Measurements from ENCODE around the gene NBEAL1.
"Not testable (repeated sequence)": the region's sequence is repeated elsewhere in the genome, so short reads cannot be mapped to it uniquely, and the experiment has no call there.

Gene NBEAL1

DNA sequence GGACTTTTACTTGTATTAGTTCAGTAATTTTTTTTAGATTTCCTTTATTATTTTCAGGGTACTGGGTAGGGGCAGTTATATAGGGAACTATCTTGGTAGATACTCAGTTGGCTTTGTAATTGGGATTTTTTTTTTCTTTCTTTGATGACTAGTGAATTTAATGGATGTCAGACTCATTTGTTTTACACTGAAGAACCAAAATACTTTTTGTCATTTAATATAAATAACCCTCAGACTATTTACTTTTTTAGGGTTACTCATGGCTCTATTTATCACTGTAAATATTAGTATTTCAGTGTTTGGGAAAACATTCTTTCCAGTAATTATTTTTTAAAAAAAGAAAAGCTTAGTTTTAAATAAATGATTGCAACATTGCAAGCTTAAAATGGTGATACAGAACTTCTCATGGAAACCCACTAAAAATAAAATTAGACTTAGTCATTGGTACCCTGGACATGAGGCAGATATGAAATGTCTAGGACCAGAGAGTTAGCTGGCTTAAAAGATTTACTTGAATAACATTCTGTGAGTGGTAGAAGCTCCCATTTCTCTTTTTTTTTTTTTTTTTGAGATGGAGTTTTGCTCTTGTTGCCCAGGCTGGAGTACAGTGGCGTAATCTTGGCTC is 149.7 kb downstream of the NBEAL1 start:
- Histone ChIP-seq H3K4me1 (no peaks in the 10 kb centered on the region), H3K27me3 (no peaks in the 10 kb centered on the region), H3K9me3 (no peaks in the 10 kb centered on the region), H3K9ac (no peak overlapping the region), H3K36me3 (no peaks in the 10 kb centered on the region), H4K20me1 (no peaks in the 10 kb centered on the region), H3K27ac (no peak overlapping the region), H3K4me3 (no peak overlapping the region), H3K4me2 (no peak overlapping the region)
- TF ChIP-seq Cebpa-rat (IDR thresholded peaks at IDR 0.05): no peak

DNA sequence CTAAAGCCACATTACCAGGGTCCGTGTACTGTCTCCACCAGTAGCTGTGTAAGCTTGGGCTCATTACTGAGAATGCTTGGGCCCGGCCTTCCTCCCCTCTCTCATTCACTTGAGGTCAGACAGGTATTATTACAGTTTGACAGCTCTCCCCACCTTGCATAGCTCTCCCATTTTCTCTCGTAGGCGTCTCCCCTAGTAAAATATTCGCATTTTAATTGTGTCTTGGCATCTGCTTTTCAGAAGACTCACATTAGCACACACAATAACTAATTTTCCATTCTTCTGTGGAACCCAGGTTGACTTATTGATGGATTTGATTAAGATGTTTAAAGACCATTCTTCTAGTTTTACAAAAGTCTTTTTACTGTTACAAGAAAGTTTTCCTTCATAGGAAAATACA is 153.1 kb downstream of the NBEAL1 start:
- H3K9ac ChIP-seq: no peak overlapping the region
- no peak overlapping the region for H3K4me3 ChIP-seq
- no peak overlapping the region for H3K4me2 ChIP-seq
- H3K27me3 ChIP-seq: no peaks in the 10 kb centered on the region
- H3K27ac ChIP-seq: no peak overlapping the region
- no peaks in the 10 kb centered on the region for H3K36me3 ChIP-seq
- no peaks in the 10 kb centered on the region for H3K9me3 ChIP-seq
- no peak for TF ChIP-seq Cebpa-rat (IDR thresholded peaks at IDR 0.05)
- H3K4me1 ChIP-seq: no peaks in the 10 kb centered on the region
- no peaks in the 10 kb centered on the region for H4K20me1 ChIP-seq

DNA sequence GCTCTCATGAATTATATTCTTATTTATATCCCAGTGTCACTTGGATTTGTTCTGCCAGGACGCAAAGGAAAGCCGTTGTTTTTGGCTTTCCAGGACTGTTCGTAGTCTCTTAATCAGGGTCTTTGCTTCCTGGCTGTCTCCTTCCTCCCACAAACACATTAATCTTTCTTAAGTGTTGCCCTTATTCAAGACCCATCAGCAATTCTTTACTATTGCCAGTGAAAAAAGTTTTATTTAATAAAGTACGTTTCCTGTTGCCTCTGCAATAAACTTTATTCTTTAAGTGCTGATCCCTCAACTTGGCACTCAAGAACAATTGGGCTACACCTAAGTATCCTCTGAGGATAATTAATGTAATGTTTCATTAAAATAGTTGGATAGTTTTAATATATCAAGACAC is 155.8 kb downstream of the NBEAL1 start:
- Histone ChIP-seq H3K27ac (no peak overlapping the region), H3K9me3 (no peaks in the 10 kb centered on the region), H4K20me1 (no peaks in the 10 kb centered on the region), H3K9ac (no peak overlapping the region), H3K27me3 (no peaks in the 10 kb centered on the region), H3K4me2 (no peak overlapping the region), H3K36me3 (no peaks in the 10 kb centered on the region), H3K4me3 (no peak overlapping the region), H3K4me1 (no peaks in the 10 kb centered on the region)
- TF ChIP-seq Cebpa-rat (IDR thresholded peaks at IDR 0.05): no peak

DNA sequence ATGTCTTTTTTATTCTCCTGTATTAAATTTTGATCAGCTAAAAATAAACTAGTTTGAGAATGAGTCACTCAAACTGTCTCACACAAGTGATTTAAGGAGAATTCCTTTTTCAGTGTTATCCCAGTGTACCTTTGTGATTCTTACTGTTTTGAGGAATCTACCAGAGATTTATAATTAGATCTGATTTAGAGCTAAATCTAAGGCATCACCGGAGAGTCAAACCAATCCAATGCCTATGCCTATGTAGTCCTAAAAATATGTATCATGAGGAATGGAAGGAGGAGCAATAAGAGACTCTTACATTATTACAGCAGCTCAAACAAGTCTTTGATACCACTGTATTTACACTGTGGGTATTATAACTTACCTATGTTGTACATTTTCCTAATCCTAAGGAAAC is 160.7 kb downstream of the NBEAL1 start:
- H3K4me2 ChIP-seq: no peak overlapping the region
- no peaks in the 10 kb centered on the region for H3K9me3 ChIP-seq
- H3K4me1 ChIP-seq: no peaks in the 10 kb centered on the region
- TF ChIP-seq Cebpa-rat (IDR thresholded peaks at IDR 0.05): no peak
- no peaks in the 10 kb centered on the region for H4K20me1 ChIP-seq
- no peak overlapping the region for H3K27ac ChIP-seq
- no peaks in the 10 kb centered on the region for H3K27me3 ChIP-seq
- no peak overlapping the region for H3K4me3 ChIP-seq
- no peaks in the 10 kb centered on the region for H3K36me3 ChIP-seq
- no peak overlapping the region for H3K9ac ChIP-seq

DNA sequence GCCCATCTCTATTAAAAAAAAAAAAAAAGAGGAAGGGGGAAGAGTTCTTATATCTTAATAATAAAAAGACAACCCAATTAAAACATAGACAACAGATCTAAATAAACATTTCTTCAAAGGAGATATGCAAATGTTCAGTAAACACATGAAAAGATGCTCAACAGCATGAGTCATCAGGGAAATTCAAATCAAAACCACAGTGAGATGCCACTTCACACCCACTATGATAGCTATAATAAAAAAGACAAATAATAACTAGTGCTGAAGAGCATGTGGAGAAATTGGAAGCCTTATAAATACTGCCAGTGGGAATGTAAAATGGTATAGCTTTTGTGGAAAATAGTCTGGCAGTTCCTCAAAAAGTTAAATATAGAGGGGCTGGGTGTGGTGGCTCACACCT is 162.7 kb downstream of the NBEAL1 start:
- Histone ChIP-seq H3K9me3 (no peaks in the 10 kb centered on the region), H3K36me3 (no peaks in the 10 kb centered on the region), H3K4me3 (no peak overlapping the region), H3K27me3 (no peaks in the 10 kb centered on the region), H3K4me1 (no peaks in the 10 kb centered on the region), H4K20me1 (no peaks in the 10 kb centered on the region), H3K9ac (no peak overlapping the region), H3K4me2 (no peak overlapping the region), H3K27ac (no peak overlapping the region)
- no peak for TF ChIP-seq Cebpa-rat (IDR thresholded peaks at IDR 0.05)

DNA sequence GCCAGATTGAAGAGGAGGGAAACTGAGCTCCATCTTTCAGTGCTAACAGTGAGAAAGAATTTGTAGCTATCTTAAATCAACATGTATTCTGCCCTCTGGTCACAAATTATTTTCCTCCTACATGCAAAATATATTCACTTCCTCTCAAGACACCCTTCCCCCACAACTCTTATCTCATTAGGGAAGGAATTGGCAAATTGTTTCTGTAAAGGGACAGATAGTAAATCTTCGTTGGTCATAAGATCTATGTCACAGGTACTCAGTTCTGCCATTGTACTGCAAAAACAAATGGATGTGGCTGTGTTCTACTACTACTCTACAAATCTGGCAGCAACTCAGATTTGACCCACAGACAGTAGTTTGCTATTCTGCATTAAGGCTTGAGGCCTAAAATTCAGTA is 171.2 kb downstream of the NBEAL1 start:
- H3K9me3 ChIP-seq: no peaks in the 10 kb centered on the region
- no peak overlapping the region for H3K27ac ChIP-seq
- TF ChIP-seq Cebpa-rat (IDR thresholded peaks at IDR 0.05): no peak
- H3K36me3 ChIP-seq: peaks cover 4% of the 10 kb centered on the region
- no peaks in the 10 kb centered on the region for H3K27me3 ChIP-seq
- H4K20me1 ChIP-seq: no peaks in the 10 kb centered on the region
- H3K4me2 ChIP-seq: no peak overlapping the region
- no peak overlapping the region for H3K9ac ChIP-seq
- H3K4me3 ChIP-seq: no peak overlapping the region
- no peaks in the 10 kb centered on the region for H3K4me1 ChIP-seq

DNA sequence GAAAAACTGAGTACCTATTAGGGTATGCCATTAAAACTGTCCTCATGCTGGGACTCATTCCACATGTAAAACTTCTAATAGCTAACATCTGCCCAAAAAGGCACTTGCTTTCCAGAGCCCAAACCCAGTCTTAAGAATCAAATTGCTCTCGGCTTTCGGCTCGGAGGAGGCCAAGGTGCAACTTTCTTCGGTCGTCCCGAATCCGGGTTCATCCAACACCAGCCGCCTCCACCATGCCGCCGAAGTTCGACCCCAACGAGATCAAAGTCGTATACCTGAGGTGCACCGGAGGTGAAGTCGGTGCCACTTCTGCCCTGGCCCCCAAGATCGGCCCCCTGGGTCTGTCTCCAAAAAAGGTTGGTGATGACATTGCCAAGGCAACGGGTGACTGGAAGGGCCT is 175.9 kb downstream of the NBEAL1 start:
- not testable (repeated sequence) for H3K9ac ChIP-seq, H3K27ac ChIP-seq, H4K20me1 ChIP-seq, H3K4me2 ChIP-seq, H3K9me3 ChIP-seq, H3K36me3 ChIP-seq, H3K27me3 ChIP-seq, H3K4me3 ChIP-seq, H3K4me1 ChIP-seq

DNA sequence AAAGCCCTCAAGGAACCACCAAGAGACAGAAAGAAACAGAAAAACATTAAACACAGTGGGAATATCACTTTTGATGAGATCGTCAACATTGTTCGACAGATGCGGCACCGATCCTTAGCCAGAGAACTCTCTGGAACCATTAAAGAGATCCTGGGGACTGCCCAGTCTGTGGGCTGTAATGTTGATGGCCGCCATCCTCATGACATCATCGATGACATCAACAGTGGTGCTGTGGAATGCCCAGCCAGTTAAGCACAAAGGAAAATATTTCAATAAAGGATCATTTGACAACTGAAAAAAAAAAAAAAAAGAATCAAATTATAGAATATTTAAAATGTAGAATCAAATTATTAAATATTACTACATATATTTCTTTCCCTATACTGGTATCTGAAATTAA is 176.4 kb downstream of the NBEAL1 start:
- H3K4me1 ChIP-seq, H3K36me3 ChIP-seq, H3K9ac ChIP-seq, H4K20me1 ChIP-seq, H3K4me2 ChIP-seq, H3K27ac ChIP-seq, H3K9me3 ChIP-seq, H3K27me3 ChIP-seq, H3K4me3 ChIP-seq: not testable (repeated sequence)

DNA sequence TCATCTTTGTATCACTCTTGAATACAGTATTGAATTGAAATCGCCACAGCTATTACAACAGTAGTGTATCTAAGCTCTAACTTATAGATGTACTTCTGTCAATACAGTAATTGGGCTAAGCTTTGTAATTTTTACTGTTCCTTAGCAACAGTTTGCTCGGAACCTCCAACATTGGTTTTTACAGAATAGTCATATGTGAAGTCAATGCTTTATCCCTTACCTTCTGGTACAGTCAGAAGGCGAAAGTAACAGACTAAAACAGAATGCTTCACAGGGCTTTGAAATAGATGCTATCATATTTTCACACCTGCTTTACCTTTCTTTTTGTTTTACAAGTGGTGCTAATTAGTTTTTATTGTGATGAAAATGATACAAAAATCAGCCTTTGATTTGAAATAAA is 177.3 kb downstream of the NBEAL1 start:
- H3K27ac ChIP-seq: no peak overlapping the region
- no peaks in the 10 kb centered on the region for H3K4me1 ChIP-seq
- H3K4me2 ChIP-seq: no peak overlapping the region
- H3K36me3 ChIP-seq: peaks cover 4% of the 10 kb centered on the region
- no peak for TF ChIP-seq Cebpa-rat (IDR thresholded peaks at IDR 0.05)
- no peaks in the 10 kb centered on the region for H3K9me3 ChIP-seq
- no peak overlapping the region for H3K4me3 ChIP-seq
- no peaks in the 10 kb centered on the region for H4K20me1 ChIP-seq
- no peak overlapping the region for H3K9ac ChIP-seq
- no peaks in the 10 kb centered on the region for H3K27me3 ChIP-seq

DNA sequence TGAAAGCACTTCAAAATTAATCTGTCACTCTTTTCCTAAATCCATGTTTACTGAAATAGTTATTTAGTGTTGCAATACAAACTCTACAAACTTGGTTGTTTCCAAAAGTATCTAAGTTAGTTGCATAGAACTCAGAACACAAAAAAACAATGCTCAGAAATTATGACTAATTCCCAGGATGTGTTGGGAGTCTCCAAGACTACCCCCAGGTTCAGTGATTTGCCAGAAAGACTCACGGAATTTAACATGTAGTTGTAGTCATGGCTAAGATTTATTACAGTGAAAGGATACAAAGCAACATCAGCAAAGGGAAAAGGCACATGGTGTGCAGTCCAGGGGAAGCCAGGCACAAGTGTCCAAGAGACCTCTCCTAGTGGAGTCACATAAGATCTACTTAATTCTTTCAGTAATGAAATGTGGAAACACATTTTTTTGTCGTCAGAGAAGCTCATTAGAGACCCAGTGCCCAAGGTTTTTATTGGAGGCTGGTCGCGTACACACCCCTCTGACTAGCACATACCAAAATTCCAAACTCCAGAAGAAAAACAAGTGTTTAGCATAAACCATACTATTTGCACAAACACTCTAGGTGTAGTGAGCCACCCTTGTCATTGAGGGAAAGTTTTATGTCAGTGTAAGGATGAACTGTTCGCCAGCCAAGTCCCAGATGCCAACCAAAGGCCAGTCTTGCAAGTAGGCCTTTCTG is 180.8 kb downstream of the NBEAL1 start:
- no peak for TF ChIP-seq Cebpa-rat (IDR thresholded peaks at IDR 0.05)
- H3K4me1 ChIP-seq: no peaks in the 10 kb centered on the region
- H3K9me3 ChIP-seq: no peaks in the 10 kb centered on the region
- H3K9ac ChIP-seq: no peak overlapping the region
- no peaks in the 10 kb centered on the region for H3K27me3 ChIP-seq
- H4K20me1 ChIP-seq: no peaks in the 10 kb centered on the region
- no peak overlapping the region for H3K4me2 ChIP-seq
- no peak overlapping the region for H3K4me3 ChIP-seq
- H3K27ac ChIP-seq: no peak overlapping the region
- peaks cover 2% of the 10 kb centered on the region for H3K36me3 ChIP-seq

DNA sequence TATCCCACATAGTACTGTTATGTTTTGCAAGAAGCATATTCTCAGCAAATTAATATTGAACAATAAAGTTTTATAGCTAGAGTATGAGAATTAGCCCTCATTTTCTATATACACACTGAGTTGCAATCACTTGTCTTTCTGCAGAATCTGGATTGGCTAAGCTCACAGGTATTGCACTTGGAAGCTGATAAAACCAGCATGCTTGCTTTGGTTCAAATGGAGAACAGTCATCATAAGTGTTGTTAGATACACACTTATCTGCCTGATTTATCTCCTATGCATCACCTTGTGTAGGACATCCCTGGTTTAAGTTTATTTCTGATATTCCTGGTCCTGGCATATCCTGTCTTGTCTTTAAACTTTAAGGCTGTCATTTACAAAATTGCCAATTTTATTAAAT is 186.2 kb downstream of the NBEAL1 start:
- H3K4me1 ChIP-seq: no peaks in the 10 kb centered on the region
- no peak overlapping the region for H3K27ac ChIP-seq
- H3K4me2 ChIP-seq: no peak overlapping the region
- no peak overlapping the region for H3K4me3 ChIP-seq
- no peak for TF ChIP-seq Cebpa-rat (IDR thresholded peaks at IDR 0.05)
- H4K20me1 ChIP-seq: no peaks in the 10 kb centered on the region
- H3K9ac ChIP-seq: no peak overlapping the region
- H3K36me3 ChIP-seq: no peaks in the 10 kb centered on the region
- H3K9me3 ChIP-seq: no peaks in the 10 kb centered on the region
- no peaks in the 10 kb centered on the region for H3K27me3 ChIP-seq
